Vagina (tissue), 2 donors: Measurements from ENCODE around the gene TGFBR2. TPM values are rescaled to one million over a fixed set of nuclear protein-coding genes. Genes with fewer than 3 reads are reported as not detected.

Source experiments
- DNase-seq, 2 donors: peaks; one replicate each; pipeline ENCODE4 v3.0.0-alpha.2; 2017; ENCODE audit errors: extremely low spot score in 2 of 2
- H3K27ac ChIP-seq: fragments of 200-600 bp; sonication (generic); one replicate; pipeline ENCODE4 v1.5.1; 2019
- H3K27me3 ChIP-seq: fragments of 200-600 bp; sonication (generic); one replicate; pipeline ENCODE4 v1.5.1; 2019
- H3K36me3 ChIP-seq, 2 donors: fragments of 200-600 bp; sonication (generic); one replicate each; pipeline ENCODE4 v1.5.1; 2017 to 2019
- H3K4me1 ChIP-seq: fragments of 200-600 bp; sonication (generic); one replicate; pipeline ENCODE4 v1.5.1; 2019
- H3K4me3 ChIP-seq, 2 donors: fragments of 200-600 bp; sonication (generic); 1 replicate in 1 of 2; 2 replicates in 1 of 2; pipeline ENCODE4 v1.5.1; 2016 to 2019
- H3K9me3 ChIP-seq: fragments of 200-600 bp; sonication (generic); one replicate; pipeline ENCODE4 v1.5.1; 2019
- CTCF ChIP-seq, 3 experiments: fragments of 450-650 bp in 2 of 3; fragments of 200-600 bp in 1 of 3; sonication (generic) in 1 of 3; IDR thresholded peaks; one replicate each; pipeline ENCODE4 v1.5.1; 2017 to 2019; ENCODE audit warnings: antibody characterized with exemption in 3 of 3, mild to moderate bottlenecking in 2 of 3, moderate library complexity in 2 of 3
- POLR2A ChIP-seq, 2 donors: fragments of 450-650 bp; IDR thresholded peaks; one replicate each; pipeline ENCODE4 v1.6.1; 2017; ENCODE audit warnings: antibody characterized with exemption in 2 of 2, mild to moderate bottlenecking in 2 of 2, moderate library complexity in 2 of 2
- POLR2AphosphoS5 ChIP-seq, 2 donors: sonication (generic); formaldehyde crosslinking; IDR thresholded peaks; one replicate each; pipeline ENCODE4 v1.9.0; 2017; ENCODE audit warnings: antibody characterized with exemption in 2 of 2, mild to moderate bottlenecking in 2 of 2, low read depth in 1 of 2; ENCODE audit not compliant: insufficient read depth in 1 of 2
- intact Hi-C: fragments of 100-400 bp; cut with DNase I; formaldehyde crosslinking; loops from one replicate; pipeline ENCODE4 v1.15.1; 2023
- total RNA-seq: library from RNA; depleted of rRNA; stranded (reverse); fragments of >200 nt; gene quantifications from one replicate; pipeline ENCODE4 v1.2.3, GENCODE V29; 2016

TGFBR2 gene
- total RNA-seq, 1 donor from 2014 or later: 176 TPM

GRCh38 chr3:30742796-30743619, 136.6 kb downstream of the TGFBR2 start:
- H3K36me3 ChIP-seq: no peaks in the 10 kb centered on the region
- DNase-seq: no peak
- intact Hi-C loops: no loop called here
- TF ChIP-seq POLR2AphosphoS5 (IDR thresholded peaks at IDR 0.05; ENCODE audit: insufficient read depth in 1 of 2, low read depth in 1 of 2) (no peak), POLR2A (IDR thresholded peaks at IDR 0.05) (no peak), CTCF (IDR thresholded peaks at IDR 0.05) (no peak)
- H3K4me3 ChIP-seq: no peak overlapping the region
- H3K9me3 ChIP-seq: no peaks in the 10 kb centered on the region
- no peak overlapping the region for H3K27ac ChIP-seq
- no peaks in the 10 kb centered on the region for H3K4me1 ChIP-seq
- H3K27me3 ChIP-seq: no peaks in the 10 kb centered on the region
